Endothelial cell of umbilical vein (primary cell): ENCODE results near the gene ADAM29. TPM values are rescaled to one million over a fixed set of nuclear protein-coding genes. Genes with fewer than 3 reads are reported as not detected.

Experiments used
- BruUV-seq: library from RNA; stranded (reverse); fragments of 400-500 nt; replicated peaks from 2 replicates; lab custom pipeline; 2021; lab: Mats Ljungman, UMichigan
- CTCF ChIA-PET: fragments of 300-600, 350-600 bp; sonication (Branson Sonifier 250); formaldehyde crosslinking; loops from one replicate; lab custom pipeline; 2021; ENCODE audit warnings: antibody characterized with exemption, inconsistent platforms; lab: Charles Lee
- POLR2A ChIA-PET: fragments of 300-600, 350-600 bp; sonication (Branson Sonifier 250); formaldehyde crosslinking; loops from one replicate; lab custom pipeline; 2021; ENCODE audit warnings: antibody characterized with exemption, inconsistent platforms; lab: Charles Lee
- DNase-seq: peaks from one replicate; pipeline ENCODE4 v3.0.0-alpha.2; 2011; ENCODE audit warnings: low read depth, low spot score
- FAIRE-seq: peaks from 2 replicates; lab custom pipeline; 2011; peaks lifted over from hg19 to GRCh38; lab: Jason Lieb, UNC
- H2AFZ ChIP-seq: 2 replicates; pipeline ENCODE4 v1.6.0; 2012; ENCODE audit warnings: low read depth, low read length, control low read depth, inconsistent platforms
- H3K27ac ChIP-seq: 2 replicates; pipeline ENCODE4 v1.5.1; 2011; ENCODE audit warnings: low read depth, mild to moderate bottlenecking, control low read depth, low read length, moderate library complexity; ENCODE audit not compliant: insufficient read depth
- H3K27me3 ChIP-seq, 2 experiments: 2 replicates each; pipeline versions ENCODE4 v1.6.0 to v1.6.1; 2011; ENCODE audit warnings: low read length in 2 of 2, mixed read lengths in 1 of 2; ENCODE audit not compliant: control insufficient read depth in 2 of 2, insufficient read depth in 2 of 2
- H3K36me3 ChIP-seq, 2 experiments: 2 replicates in 1 of 2; 3 replicates in 1 of 2; pipeline ENCODE4 v1.5.1; 2011; ENCODE audit warnings: low read length in 2 of 2, mild to moderate bottlenecking in 1 of 2, moderate library complexity in 1 of 2; ENCODE audit not compliant: control insufficient read depth in 2 of 2, insufficient read depth in 2 of 2; ENCODE audit errors: extremely low read depth in 1 of 2
- H3K4me1 ChIP-seq: 3 replicates; pipeline ENCODE4 v1.5.1; 2011; ENCODE audit warnings: mild to moderate bottlenecking, low read length; ENCODE audit not compliant: control insufficient read depth, insufficient read depth; ENCODE audit errors: extremely low read depth
- H3K4me2 ChIP-seq: 2 replicates; pipeline ENCODE4 v1.6.1; 2011; ENCODE audit warnings: low read length, control low read depth, mixed read lengths; ENCODE audit not compliant: insufficient read depth
- H3K4me3 ChIP-seq, 3 experiments: fragments of 200-600 bp in 1 of 3; sonication (generic), shearing (Covaris generic) in 1 of 3; replicated peaks in 1 of 3; 2 replicates each; pipeline ENCODE4 v1.5.1; 2011 to 2016; ENCODE audit warnings: control low read depth in 3 of 3, low read length in 3 of 3, mild to moderate bottlenecking in 2 of 3, inconsistent platforms in 1 of 3, low read depth in 1 of 3, moderate library complexity in 1 of 3; ENCODE audit not compliant: insufficient read depth in 1 of 3
- H3K79me2 ChIP-seq: 2 replicates; pipeline ENCODE4 v1.6.0; 2012; ENCODE audit warnings: low read length, inconsistent platforms; ENCODE audit not compliant: control insufficient read depth, insufficient read depth
- H3K9ac ChIP-seq: replicated peaks from 2 replicates; pipeline ENCODE3; 2011; ENCODE audit warnings: low read length, control low read depth; ENCODE audit not compliant: insufficient read depth; ENCODE audit errors: extremely low read depth
- H3K9me1 ChIP-seq: replicated peaks from 3 replicates; pipeline ENCODE4 v1.6.0; 2011; ENCODE audit warnings: mild to moderate bottlenecking, low read length; ENCODE audit not compliant: control insufficient read depth, insufficient read depth; ENCODE audit errors: extremely low read depth
- H3K9me3 ChIP-seq: replicated peaks from 2 replicates; pipeline ENCODE4 v1.5.1; 2012; ENCODE audit warnings: low read length, inconsistent platforms; ENCODE audit not compliant: control insufficient read depth, insufficient read depth
- H4K20me1 ChIP-seq: replicated peaks from 2 replicates; pipeline ENCODE3; 2011; ENCODE audit warnings: mild to moderate bottlenecking, low read length; ENCODE audit not compliant: control insufficient read depth, insufficient read depth; ENCODE audit errors: extremely low read depth
- EZH2 ChIP-seq: IDR thresholded peaks from 2 replicates; pipeline ENCODE4 v1.6.1; 2012; ENCODE audit warnings: borderline replicate concordance, low read depth, mild to moderate bottlenecking, moderate library complexity, low read length, inconsistent platforms; ENCODE audit not compliant: severe bottlenecking
- FOS ChIP-seq: IDR thresholded peaks from 2 replicates; pipeline ENCODE4 v1.6.1; 2011; ENCODE audit warnings: mild to moderate bottlenecking, low read length, moderate library complexity, borderline replicate concordance; ENCODE audit not compliant: insufficient read depth
- GATA2 ChIP-seq: IDR thresholded peaks from 2 replicates; pipeline ENCODE4 v1.7.0; 2011; ENCODE audit warnings: low read depth, mild to moderate bottlenecking, moderate library complexity, mixed read lengths, low read length; ENCODE audit not compliant: insufficient read length, insufficient read depth
- JUN ChIP-seq: IDR thresholded peaks from 2 replicates; pipeline ENCODE4 v1.6.1; 2011; ENCODE audit warnings: borderline replicate concordance, low read depth; ENCODE audit not compliant: insufficient read length, insufficient read depth
- MYC ChIP-seq: IDR thresholded peaks from one replicate; pipeline ENCODE4 v1.6.1; 2011; ENCODE audit warnings: mild to moderate bottlenecking, low read depth, low read length
- POLR2A ChIP-seq: IDR thresholded peaks from 2 replicates; pipeline ENCODE4 v1.6.1; 2012; ENCODE audit warnings: low read depth, mild to moderate bottlenecking, control low read depth, low read length
- POLR2AphosphoS5 ChIP-seq: IDR thresholded peaks from 2 replicates; pipeline ENCODE4 v1.6.1; 2012; ENCODE audit warnings: low read depth, mild to moderate bottlenecking, control low read depth, low read length, moderate library complexity; ENCODE audit not compliant: insufficient read depth
- dilution Hi-C: fragments of 300-500 bp; cut with MboI; formaldehyde crosslinking; loops from one replicate; pipeline ENCODE4 v1.15.0; 2019; ENCODE audit warnings: low sequenced_read_pairs; ENCODE audit not compliant: extremely low pct_ligation_motif_present
- intact Hi-C: fragments of 100-400 bp; cut with micrococcal nuclease; formaldehyde crosslinking; loops from one replicate; pipeline ENCODE4 v1.10.0; 2022
- polyA plus RNA-seq, 4 experiments: library from polyadenylated mRNA; depleted of rRNA in 3 of 4; stranded (reverse) in 3 of 4; unstranded in 1 of 4; fragments of >200 nt; gene quantifications; 2 replicates each; pipeline versions ENCODE4 v1.2.1 to v1.2.3, GENCODE V29; 2011 to 2012; ENCODE audit warnings: missing spikeins in 1 of 4
- total RNA-seq: library from RNA; stranded (reverse); gene quantifications from 2 replicates; pipeline ENCODE4 v1.2.3, GENCODE V29; 2021
- TF ChIP-seq, protein P1 (sequence below): IDR thresholded peaks from 2 replicates; pipeline ENCODE4 v1.6.1; 2011; ENCODE audit not compliant: insufficient read depth, insufficient read length
- TF ChIP-seq, protein P2 (sequence below), 2 donors: IDR thresholded peaks; 1 replicate in 1 of 2; 2 replicates in 1 of 2; pipeline ENCODE4 v1.5.1; 2011; ENCODE audit warnings: low read length in 2 of 2, mild to moderate bottlenecking in 2 of 2, moderate library complexity in 2 of 2, control low read depth in 1 of 2, inconsistent platforms in 1 of 2, low read depth in 1 of 2; ENCODE audit not compliant: insufficient read depth in 1 of 2; ENCODE audit errors: extremely low read depth in 1 of 2

ADAM29 gene
- total and polyA plus RNA-seq, 2 donors (not counting 3 experiments of a cell fraction or from before 2014, with no cell fraction given) = not detected

DNA sequence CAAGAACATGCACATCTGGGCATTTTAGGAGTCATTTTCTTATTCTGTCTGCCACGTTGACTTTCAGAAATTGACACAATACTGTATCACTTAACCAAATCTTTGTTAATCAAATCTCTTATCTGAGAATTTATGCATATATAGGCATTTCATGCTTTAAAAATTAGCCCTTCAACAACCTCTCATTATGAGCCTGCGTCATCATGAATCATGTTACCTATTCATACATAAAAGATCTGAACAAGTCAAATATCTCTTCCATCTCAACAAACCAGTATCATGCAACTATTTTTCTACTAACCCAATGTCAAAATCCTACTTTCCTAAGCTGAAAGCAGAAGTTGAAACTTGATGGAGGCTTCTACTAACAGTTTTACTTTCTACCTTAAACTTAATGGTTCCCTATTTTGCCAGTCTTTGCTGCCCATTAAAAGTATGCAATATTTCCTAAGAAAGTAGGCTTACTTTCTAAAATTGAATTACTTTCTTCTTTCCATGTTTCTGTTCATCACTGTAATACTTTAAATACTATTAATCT, 1.8 kb downstream of the ADAM29 start:
- Histone ChIP-seq H4K20me1 (no peaks in the 10 kb centered on the region), H3K9ac (no peak overlapping the region), H3K9me1 (no peaks in the 10 kb centered on the region), H3K4me1 (no peaks in the 10 kb centered on the region), H3K36me3 (no peaks in the 10 kb centered on the region), H3K27ac (no peak overlapping the region), H3K79me2 (no peaks in the 10 kb centered on the region), H3K4me3 (no peak overlapping the region), H3K27me3 (no peaks in the 10 kb centered on the region), H3K4me2 (no peak overlapping the region), H3K9me3 (no peaks in the 10 kb centered on the region), H2AFZ (no peak overlapping the region)
- BruUV-seq = no TSS peak
- CTCF ChIA-PET = no interaction called here
- no peak for DNase-seq
- dilution Hi-C loops (no loop called here), intact Hi-C loops (no loop called here)
- FAIRE-seq = no peak
- TF ChIP-seq POLR2AphosphoS5 (no peak), FOS (no peak), MYC (no peak), EZH2 (no peak), POLR2A (no peak), JUN (no peak), GATA2 (no peak)
- TF ChIP-seq, protein P1, sequence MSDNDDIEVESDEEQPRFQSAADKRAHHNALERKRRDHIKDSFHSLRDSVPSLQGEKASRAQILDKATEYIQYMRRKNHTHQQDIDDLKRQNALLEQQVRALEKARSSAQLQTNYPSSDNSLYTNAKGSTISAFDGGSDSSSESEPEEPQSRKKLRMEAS = no peak
- TF ChIP-seq, protein P2, sequence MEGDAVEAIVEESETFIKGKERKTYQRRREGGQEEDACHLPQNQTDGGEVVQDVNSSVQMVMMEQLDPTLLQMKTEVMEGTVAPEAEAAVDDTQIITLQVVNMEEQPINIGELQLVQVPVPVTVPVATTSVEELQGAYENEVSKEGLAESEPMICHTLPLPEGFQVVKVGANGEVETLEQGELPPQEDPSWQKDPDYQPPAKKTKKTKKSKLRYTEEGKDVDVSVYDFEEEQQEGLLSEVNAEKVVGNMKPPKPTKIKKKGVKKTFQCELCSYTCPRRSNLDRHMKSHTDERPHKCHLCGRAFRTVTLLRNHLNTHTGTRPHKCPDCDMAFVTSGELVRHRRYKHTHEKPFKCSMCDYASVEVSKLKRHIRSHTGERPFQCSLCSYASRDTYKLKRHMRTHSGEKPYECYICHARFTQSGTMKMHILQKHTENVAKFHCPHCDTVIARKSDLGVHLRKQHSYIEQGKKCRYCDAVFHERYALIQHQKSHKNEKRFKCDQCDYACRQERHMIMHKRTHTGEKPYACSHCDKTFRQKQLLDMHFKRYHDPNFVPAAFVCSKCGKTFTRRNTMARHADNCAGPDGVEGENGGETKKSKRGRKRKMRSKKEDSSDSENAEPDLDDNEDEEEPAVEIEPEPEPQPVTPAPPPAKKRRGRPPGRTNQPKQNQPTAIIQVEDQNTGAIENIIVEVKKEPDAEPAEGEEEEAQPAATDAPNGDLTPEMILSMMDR (IDR thresholded peaks at IDR 0.05; ENCODE audit: extremely low read depth in 1 of 2, insufficient read depth in 1 of 2, low read depth in 1 of 2, low read length in 2 of 2) = no peak
- POLR2A ChIA-PET = no interaction called here
